GM18870 (cell line): ENCODE results near the gene SLC12A8.

Experiments used
- ATAC-seq: cut with Tn5 transposase; IDR thresholded peaks from one replicate; pipeline ENCODE4 v1.9.1; 2021; ENCODE audit warnings: moderate library complexity; ENCODE audit not compliant: unreplicated experiment

Gene SLC12A8

DNA sequence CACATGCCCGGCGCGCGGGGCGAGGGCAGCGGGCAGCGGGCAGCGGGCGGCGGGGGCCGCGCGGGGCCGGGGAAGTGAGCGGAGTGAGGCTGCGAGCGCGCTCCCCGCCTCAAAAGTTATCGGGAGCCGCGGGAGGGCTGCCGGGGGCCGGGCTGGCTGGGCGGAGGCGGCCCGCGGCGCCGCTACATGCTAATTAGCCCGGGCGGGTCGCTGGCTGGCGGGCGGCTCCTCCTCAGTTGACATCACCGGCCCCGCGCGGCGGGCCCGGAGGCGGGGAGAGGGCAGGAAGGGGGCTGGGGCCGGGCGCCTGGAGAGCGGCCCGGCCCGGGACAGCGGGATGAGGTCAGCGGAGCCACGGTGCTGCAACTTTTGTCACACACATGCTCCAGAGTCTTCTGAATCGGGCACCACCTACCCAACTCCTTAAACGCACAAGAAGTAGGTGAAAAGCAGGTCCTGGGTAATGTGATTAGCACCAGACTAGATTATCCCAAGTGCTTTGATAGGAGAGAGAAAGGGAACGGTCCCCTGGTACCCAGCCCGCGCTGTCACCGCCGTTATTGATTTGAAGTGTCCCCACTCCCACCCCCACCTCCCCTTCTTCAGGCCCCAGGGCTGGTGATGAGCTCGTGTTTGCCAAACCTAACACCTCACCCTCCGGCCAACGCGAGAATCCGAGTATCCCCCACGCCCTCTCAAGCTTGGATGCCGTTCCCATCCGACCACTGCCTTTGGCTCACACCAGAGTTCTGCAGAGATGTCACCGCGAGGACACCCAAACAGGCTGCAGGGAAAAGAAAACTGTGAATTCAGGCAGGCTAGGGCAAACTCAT lies 156.4 kb downstream of the SLC12A8 start, which contains the start of gene HEG1:
Gene HEG1, minus strand, starts transcription at position 85 of the 833 bp plus-strand sequence. CDS start 107 bp downstream, outside the sequence.
- ATAC-seq: no peak

DNA sequence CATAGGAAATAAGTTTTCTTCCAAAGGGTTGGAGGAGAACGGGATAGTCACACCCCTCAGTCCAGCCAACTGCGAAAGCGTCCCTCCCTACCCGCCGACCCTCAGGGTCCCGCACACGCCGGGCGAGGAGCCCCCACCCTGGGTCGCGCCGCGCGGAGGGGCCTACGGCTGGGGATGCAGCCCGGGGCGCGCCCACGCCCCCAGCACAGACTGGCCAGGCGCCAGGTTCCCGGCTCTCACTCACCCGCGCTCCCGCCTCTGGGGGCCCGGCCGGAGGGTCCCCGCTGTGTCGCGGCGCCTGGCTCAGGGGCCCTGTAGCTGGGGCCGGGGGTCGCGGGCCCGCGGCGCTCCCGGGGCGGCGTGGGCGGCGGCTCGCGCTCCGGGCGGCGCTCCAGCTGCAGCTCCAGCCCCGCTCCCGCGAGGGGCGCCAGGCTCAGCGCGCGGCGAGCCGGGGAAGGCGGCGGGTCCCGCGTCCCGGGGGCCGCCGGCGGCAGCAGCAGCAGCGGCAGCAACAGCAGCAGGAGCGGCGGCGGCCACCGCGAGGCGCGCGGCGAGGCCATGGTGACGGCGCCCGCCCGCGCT lies 157.1 kb downstream of the SLC12A8 start:
- no peak for ATAC-seq

DNA sequence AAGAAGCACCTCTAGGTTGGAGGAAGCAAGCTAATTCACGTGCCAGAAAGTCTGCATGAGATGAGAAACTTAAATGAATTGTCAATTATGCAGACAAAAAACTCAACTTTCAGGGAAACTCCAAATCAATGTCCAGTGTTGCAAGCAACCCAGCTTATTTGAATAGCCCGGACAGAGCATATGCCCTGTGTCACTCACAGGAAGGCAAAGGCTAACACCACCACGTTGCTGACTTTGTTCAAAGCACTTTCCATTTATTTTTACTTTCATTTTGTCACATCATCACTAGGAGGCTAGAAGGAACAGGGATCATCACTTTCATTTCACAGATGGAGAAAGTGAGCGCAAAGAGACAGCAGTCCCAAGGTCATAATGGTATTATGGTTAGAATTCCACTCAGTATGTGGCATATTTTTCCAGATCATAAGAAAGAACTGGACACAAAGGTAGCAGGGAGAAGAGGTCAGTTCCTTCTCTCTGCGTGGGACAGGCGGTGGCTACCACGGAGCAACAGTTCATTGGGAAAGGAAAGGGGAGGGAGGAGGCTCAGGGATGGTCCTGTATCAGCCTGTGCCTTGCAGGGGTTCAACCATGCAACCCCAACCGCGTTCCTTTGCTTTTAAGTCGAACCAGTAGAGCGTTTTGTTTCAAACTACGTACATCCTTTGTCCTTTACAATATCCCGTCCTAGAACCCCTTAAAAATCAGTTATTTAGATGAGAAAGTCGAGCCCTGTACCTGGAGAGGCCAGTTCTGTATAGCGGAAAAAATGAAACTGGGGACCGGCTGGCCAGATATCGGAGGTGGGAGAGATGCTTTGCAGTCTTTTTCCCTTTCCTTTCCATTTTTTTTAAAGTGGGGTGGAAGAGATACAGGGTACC lies 157.9 kb downstream of the SLC12A8 start:
- peak; percentile 46 for ATAC-seq

DNA sequence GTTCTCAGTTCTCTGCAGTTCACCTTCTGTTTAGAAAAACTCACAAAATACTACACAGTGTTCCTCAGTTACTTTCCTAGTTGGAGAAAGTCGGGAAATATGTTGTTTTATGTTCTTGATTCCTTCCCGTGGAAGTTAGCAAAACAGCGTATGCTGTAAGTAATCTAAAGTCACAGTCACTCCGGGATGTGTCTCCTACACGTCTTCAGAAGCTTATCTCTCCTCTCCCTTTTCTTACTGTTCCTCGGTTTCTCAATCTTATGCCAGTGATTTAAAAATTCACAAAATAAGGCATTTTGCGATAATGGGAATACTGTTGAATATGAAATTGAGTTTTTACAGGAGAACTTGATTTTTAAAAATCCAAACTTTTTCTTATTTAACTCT lies 158.5 kb downstream of the SLC12A8 start:
- ATAC-seq: no peak

DNA sequence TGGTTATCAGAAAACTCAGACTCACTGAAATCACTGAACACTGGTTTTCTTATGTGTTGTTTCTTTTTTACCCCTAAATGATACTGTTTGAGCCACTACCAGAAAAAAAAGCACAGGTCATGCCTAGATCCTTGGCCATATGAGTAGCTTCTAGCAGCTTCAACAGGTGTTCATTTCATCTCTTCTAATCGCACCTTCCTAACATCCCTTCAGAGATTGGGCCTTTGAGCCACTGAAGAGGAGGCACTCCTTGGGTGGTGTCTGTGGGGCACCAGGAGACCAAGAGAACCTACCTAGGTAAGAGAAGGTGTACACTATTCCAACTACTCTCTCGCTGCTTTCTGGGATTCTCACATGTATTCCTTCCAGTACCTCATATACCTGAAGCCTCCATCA lies 159.2 kb downstream of the SLC12A8 start:
- no peak for ATAC-seq

DNA sequence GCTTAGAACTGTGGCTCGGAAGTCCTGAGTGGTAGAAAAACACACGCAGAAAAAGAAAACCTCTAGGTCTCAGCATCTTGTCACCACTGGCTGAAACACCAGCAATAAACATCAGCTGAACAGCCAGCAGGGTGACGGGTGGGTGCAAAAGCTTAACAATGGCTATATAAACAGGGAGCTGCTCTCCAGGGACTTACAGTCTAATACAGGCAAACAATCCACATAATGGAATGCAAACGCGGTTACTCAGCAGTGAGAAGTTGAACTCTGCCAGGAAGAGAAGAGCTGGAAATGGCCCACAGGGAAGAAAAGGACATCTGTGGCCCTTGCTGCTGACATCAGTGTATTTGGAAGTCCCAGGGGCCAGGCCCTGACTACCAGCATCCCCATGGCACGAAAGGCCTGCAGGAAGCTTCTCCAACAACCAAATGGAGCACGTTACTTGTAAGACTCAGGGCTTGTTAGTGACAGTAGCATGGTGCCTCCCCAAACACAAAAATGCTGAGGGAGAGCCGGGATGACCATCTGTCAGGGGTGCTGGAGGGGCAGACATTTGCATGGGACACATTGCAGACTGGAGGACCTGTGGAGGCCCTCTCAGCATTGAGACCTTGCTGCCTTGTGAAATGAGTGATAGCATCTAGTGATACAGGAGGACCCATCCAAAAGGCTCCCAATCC lies 159.8 kb downstream of the SLC12A8 start:
- ATAC-seq: no peak

DNA sequence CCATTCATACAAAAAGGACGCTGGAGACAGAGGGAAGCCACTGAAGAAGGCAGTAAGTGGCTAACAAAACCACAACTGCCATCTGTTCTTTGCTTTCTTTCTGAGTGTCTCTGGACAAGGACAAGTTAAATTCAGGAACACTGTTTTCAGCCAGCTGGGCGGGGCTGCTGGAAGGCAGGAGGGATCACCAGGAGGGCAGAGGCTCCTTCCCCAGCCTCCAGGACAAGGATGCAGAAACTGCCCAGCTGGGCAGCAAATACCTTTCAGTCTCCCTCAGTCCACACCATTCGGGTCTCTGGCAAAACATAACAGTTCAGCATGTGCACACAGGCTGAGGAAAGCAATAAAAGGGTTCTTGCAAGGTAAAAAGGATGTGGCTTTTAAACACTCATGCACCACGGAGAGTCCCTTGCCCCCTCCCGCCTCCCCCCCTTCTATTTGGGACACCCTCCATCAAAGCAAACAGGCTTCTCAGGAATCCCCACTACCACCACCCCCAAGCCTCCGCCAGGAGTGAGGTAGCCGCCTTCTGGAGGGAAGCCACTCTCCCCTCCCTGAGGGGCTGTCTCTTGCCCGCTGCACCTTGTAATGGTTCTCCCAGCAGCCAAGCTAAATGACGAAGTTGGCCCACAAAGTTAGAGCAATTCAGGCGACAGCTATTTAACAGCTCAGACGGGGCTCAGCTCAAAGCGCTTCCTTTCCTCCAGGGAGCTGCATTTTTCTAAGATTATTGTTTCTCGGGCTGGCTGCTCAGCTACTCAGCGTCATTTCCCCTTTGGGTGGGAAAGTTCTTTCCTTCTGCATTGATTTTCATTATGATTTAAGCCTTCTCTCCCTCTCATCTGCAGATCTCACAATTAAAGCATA lies 160.6 kb downstream of the SLC12A8 start:
- peak; percentile 35 for ATAC-seq

DNA sequence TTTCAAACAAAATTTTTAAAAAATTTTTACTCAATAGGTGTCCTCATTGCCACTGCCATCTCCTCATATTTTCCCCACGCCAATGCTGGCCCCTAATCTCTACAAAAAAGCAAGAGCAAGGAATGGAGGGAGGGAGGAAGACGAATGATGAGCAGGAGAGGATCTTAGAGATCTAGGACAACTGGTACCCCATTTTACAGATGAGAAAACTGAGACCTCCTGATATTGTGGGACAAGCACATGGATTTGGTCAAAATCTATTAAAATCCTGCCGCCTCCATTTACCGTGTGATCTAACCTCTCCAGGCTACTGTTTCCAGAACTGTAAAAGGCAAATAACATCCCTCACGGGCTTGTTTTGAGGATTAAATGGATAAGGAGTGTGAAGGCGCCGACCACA lies 161.3 kb downstream of the SLC12A8 start:
- ATAC-seq: no peak

DNA sequence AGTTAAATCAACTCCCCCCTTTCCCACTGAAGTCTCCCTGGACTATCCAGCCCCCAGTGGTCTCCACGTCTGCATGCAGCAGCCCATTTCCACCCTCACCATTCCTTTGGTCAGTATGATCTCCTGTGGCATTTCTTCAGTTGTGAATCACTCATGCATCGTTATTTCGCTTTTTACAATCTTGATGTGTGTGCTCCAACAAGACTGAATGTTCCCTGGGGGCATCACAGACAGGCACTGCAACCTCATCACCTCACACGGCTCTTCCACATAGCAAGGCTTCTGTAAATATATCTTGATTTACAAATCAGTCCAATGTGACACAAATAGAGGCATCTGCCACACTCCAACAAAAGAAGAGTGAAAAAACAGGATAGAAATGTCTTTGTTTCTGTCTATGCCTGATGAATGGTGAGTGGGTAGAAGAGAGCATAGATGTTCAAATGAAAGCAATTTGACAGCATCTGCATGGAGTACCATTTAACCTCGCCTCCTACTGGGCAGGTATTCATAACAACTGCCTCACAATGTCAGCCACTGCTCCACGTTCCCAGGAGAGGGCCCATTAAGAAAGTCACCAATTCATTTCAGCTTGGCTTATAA lies 162.0 kb downstream of the SLC12A8 start:
- no peak for ATAC-seq

DNA sequence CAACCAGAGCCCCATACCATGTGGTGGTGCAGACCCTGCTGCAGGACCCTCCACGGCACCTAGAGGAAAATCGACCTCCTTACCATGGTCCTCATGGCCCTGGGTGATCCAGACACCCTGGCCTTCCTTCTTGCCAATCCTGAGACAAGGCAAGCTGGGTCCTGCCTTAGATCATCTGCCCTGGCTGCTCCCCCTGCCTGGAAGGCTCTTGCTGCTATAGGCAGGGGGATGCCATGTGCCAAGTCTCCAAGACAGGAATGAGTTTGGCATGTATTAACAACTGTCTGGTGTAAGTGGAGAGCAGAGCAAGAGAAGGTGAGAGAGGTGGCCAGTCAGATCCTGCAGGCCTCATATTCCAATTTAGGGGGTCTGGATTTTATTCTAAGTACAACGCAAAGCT lies 164.3 kb downstream of the SLC12A8 start:
- ATAC-seq: no peak

DNA sequence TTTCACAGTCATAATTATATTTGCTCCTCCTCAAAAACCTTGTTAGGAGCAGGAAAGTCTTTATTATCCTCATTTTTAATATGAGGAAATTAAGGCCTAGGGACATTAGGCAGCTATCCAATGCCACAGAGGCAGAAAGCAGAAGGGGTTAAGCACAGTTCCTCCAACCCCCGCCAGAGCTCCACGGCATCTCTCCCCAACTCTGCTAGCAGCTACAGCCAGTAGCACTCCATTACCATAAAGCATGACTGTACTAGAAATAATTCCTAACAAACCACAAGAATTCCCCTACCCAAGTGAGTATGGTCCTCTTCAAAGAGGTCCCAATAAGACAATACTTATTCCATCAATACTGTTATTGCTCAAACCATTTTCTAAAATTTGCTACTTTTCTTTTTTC lies 166.6 kb downstream of the SLC12A8 start:
- no peak for ATAC-seq

DNA sequence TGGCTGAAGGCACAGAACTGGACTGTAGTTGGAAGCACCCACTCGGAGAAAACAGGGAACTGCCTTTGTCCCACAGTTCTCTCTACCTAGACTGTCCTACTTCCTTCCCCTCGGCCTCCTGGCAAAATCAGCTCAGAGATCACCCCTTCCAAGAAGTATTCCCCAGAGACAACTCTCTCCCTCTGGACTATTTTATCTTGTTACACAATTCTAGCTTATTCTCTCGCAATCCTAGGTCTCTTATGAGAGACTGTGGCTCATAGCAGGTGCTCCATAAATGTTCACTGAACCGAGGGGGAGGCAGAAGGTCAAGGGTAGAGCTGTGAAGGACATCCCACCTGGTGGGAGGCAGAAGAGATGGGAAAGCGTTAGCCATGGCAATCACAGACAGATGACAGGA lies 167.4 kb downstream of the SLC12A8 start:
- no peak for ATAC-seq

DNA sequence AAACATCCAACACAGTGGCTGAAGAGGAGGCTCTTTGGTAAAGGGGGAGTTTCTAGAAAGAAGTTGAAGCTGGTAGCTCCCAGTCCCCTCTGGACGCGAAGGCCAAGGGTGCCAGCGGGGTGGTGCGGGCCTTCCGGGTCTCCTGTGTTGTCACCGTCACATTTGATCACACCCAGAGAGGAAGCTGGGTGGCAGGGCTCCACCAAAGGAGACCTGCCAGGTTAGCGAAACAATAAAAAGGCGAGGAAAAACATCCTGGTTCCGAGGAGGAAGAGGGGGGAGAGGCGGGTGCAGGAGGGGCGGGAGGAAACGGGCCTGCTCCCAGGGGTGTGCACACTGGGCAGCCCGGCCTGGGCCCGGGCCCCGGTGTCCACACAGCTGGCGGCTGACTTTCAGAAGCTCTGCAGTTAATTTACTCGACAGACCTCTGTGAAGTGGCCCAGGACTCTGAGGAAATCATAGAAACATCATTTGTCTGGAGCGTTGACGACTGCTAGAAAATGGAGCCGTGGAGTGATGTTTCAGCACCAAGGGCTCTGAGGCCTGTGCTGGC lies 168.9 kb downstream of the SLC12A8 start:
- ATAC-seq: no peak

DNA sequence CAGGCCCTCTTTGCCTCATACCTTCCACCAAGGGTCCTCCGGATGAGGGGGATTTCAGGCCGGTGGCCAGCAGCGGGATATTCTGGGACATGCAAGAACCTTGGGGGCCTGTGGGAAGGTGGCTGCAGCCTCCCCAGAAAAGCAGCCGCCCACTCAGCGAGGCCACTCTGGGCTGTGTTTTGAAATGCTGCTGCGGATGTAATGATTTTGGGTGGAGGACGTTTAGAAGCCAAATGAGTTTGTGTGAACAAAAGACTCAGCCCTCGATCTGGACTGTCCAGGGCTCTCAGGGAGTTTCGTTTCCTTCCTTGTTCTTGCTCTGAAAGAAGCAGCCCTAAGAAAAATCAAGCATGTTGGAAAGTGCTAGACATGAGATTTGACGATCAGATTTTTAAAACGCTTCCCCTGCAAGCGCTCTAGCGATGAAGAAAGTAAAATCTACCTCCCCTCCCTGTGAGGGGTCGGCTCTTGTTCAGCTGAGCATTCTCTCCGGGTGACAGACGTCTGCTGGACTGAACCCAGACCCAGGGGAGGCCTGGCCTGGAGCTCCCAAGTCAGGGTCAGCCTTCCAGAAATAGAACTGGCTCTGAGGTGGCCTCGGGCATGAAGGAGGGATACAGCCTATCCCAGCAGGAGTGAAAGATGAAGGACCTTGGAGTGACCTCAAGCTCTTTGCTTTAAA lies 169.7 kb downstream of the SLC12A8 start:
- ATAC-seq: no peak

DNA sequence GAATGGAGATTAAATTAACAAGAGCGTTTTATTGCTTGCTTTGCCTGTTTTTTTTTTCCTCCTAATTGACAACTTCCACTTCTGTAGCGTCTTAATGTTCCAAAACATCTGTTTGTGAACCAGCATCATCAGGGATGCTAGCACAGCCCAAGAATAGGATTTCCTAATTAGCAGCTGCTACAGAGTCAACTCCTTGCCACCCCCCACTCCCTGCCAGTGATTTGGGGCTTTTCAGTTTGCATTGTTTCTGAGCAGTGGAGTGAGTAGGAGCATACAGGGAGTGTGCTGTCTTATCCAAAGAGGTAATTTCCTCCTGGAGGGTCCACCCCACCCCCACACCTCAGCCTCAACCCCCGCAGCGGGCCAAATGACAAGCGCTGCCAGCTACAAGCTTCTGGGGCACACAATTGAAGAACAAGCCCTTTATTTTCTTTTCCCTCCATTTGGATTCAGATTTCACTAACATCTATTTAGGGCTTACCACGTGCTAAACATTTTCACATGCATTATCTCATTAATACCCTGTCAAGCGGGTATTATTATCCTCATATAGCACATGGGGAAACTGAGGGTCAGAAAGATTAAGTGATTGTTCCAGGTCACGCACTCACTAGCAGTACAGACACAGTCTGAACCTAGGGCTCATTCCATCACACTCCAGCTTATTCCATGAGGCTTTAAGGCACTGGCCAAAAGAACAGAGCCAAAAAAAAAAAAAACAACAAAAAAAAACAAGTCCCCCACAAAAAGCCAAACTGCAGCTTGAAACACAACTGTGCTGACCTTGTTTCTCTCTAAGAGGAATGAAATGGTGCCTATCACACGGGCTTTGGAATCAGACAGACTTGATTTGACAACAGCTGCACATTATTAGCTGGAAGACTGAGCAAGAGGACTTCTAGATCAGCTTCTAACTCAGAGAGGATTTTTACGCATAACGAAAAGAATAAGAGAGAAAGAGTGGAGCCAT lies 173.1 kb downstream of the SLC12A8 start:
- no peak for ATAC-seq

DNA sequence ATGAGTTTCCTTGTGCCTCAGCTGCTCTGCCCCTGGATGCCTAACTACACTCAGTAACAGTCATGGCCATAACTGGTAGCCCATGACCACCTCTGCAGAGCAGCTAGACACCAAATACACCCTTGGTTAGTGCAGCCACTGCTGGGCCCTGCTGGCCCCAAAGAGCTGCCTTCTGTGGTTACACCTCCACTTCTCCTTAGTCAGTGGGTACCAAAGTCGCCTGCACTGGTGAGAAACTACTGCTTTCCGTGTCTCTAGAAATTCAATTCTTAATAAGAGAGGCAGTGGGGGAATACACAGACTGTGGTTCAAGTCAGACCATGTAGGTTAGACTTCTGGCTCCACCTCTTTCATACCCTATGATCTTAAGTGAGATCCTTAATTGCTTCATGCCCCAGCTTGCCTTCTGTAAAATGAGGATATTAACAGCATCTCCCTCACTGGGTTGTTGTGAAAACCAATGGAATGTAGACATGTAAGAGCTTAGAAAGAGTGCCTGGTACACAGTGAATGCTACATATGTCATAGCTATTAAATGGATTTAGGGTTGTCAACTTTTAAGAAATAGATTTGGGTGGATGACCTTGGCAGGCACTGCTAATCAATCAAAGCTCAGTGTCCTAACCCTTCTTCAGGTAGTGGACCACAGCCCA lies 174.9 kb downstream of the SLC12A8 start:
- ATAC-seq: no peak

DNA sequence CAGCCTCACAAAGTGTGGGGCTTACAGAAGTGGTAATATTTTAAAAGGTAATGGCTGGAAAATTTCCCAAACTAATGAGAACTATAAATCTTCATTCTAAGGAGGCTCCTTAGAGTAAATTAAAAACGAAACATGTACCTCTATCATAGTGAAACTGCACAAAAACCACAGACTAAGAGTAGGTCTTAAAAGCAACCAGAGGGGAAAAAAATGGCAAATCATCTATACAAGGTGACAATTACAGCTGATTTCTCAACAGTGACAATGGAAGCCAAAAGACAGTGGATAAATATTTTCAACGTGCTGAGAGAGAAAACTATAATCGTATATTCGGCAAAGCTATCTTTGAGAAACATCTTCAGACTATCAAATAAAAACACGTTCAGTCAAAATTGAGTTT lies 177.3 kb downstream of the SLC12A8 start:
- peak; percentile 76 for ATAC-seq
